CD14-positive monocyte (primary cell): ENCODE measurements around the gene IGF2R. TPM values are rescaled to one million over a fixed set of nuclear protein-coding genes. Genes with fewer than 3 reads are reported as not detected.

ENCODE experiments used
- DNase-seq, 3 donors: peaks; one replicate each; pipeline ENCODE4 v3.0.0-alpha.2; 2011 to 2022
- H2AFZ ChIP-seq: 2 replicates; pipeline ENCODE4 v1.6.0; 2012; ENCODE audit warnings: mild to moderate bottlenecking, low read depth, low read length, inconsistent platforms; ENCODE audit not compliant: insufficient read depth, poor library complexity, severe bottlenecking
- H3K27ac ChIP-seq, 2 donors: 1 replicate in 1 of 2; 2 replicates in 1 of 2; pipeline ENCODE4 v1.5.1; 2012 to 2013; ENCODE audit warnings: low read length in 2 of 2, control low read depth in 1 of 2, inconsistent platforms in 1 of 2, low read depth in 1 of 2, mild to moderate bottlenecking in 1 of 2
- H3K27me3 ChIP-seq, 2 donors: one replicate each; pipeline versions ENCODE4 v1.6.0 to v1.6.1; 2011 to 2013; ENCODE audit warnings: low read length in 2 of 2; ENCODE audit not compliant: control insufficient read depth in 2 of 2, insufficient read depth in 2 of 2
- H3K36me3 ChIP-seq, 2 donors: replicated peaks in 1 of 2; 1 replicate in 1 of 2; 2 replicates in 1 of 2; pipeline versions ENCODE4 v1.5.1 to v1.6.1; 2012 to 2013; ENCODE audit warnings: low read length in 2 of 2, control low read depth in 1 of 2, inconsistent platforms in 1 of 2, mild to moderate bottlenecking in 1 of 2; ENCODE audit not compliant: insufficient read depth in 2 of 2, control insufficient read depth in 1 of 2
- H3K4me1 ChIP-seq, 2 donors: 1 replicate in 1 of 2; 2 replicates in 1 of 2; pipeline versions ENCODE4 v1.5.1 to v1.6.1; 2012 to 2013; ENCODE audit warnings: low read length in 2 of 2, control low read depth in 1 of 2, inconsistent platforms in 1 of 2, mild to moderate bottlenecking in 1 of 2, moderate library complexity in 1 of 2; ENCODE audit not compliant: insufficient read depth in 2 of 2, control insufficient read depth in 1 of 2
- H3K4me2 ChIP-seq: replicated peaks from 2 replicates; pipeline ENCODE3; 2012; ENCODE audit warnings: low read length, moderate library complexity, mild to moderate bottlenecking; ENCODE audit not compliant: poor library complexity, severe bottlenecking; ENCODE audit errors: extremely low read depth
- H3K4me3 ChIP-seq, 3 experiments: fragments of 200-600 bp in 1 of 3; sonication (generic) in 1 of 3; replicated peaks in 1 of 3; 1 replicate in 2 of 3; 2 replicates in 1 of 3; pipeline ENCODE4 v1.5.1; 2011 to 2013; ENCODE audit warnings: low read length in 3 of 3, mild to moderate bottlenecking in 3 of 3, control low read depth in 2 of 3, low read depth in 2 of 3, inconsistent platforms in 1 of 3, moderate library complexity in 1 of 3
- H3K79me2 ChIP-seq: 2 replicates; pipeline ENCODE4 v1.6.0; 2012; ENCODE audit warnings: mild to moderate bottlenecking, control low read depth, inconsistent platforms, low read length, moderate library complexity; ENCODE audit not compliant: insufficient read depth
- H3K9ac ChIP-seq: 2 replicates; pipeline ENCODE4 v1.6.0; 2017; ENCODE audit warnings: low read length, mild to moderate bottlenecking; ENCODE audit not compliant: insufficient read depth, poor library complexity, severe bottlenecking
- H3K9me3 ChIP-seq, 2 donors: replicated peaks in 1 of 2; 1 replicate in 1 of 2; 2 replicates in 1 of 2; pipeline versions ENCODE4 v1.5.1 to v1.6.1; 2012 to 2013; ENCODE audit warnings: low read length in 2 of 2, control low read depth in 1 of 2; ENCODE audit not compliant: control insufficient read depth in 1 of 2, insufficient read depth in 1 of 2
- H4K20me1 ChIP-seq: 2 replicates; pipeline ENCODE4 v1.6.0; 2012; ENCODE audit warnings: mild to moderate bottlenecking, low read length, control low read depth, moderate library complexity; ENCODE audit not compliant: insufficient read depth
- H3K27ac Mint-ChIP-seq, 7 donors: one replicate each; pipeline ENCODE4 v1.8.0; 2020; ENCODE audit warnings: mild to moderate bottlenecking in 7 of 7, mixed read lengths in 7 of 7, moderate library complexity in 6 of 7, inconsistent platforms in 2 of 7
- H3K27me3 Mint-ChIP-seq, 3 donors: one replicate each; pipeline ENCODE4 v1.8.0; 2021 to 2022; ENCODE audit warnings: low read depth in 3 of 3, mild to moderate bottlenecking in 3 of 3, mixed read lengths in 3 of 3, moderate library complexity in 3 of 3, inconsistent platforms in 1 of 3
- H3K36me3 Mint-ChIP-seq, 2 donors: one replicate each; pipeline ENCODE4 v1.8.0; 2020; ENCODE audit warnings: mixed read lengths in 2 of 2, inconsistent platforms in 1 of 2, mild to moderate bottlenecking in 1 of 2
- H3K4me1 Mint-ChIP-seq: one replicate; pipeline ENCODE4 v1.8.0; 2020; ENCODE audit warnings: mild to moderate bottlenecking, mixed read lengths
- H3K4me3 Mint-ChIP-seq, 2 donors: one replicate each; pipeline ENCODE4 v1.8.0; 2020; ENCODE audit warnings: mild to moderate bottlenecking in 2 of 2, mixed read lengths in 2 of 2, moderate library complexity in 1 of 2
- H3K9me3 Mint-ChIP-seq, 7 donors: one replicate each; pipeline ENCODE4 v1.8.0; 2020 to 2022; ENCODE audit warnings: mixed read lengths in 7 of 7, mild to moderate bottlenecking in 6 of 7, moderate library complexity in 6 of 7, inconsistent platforms in 2 of 7
- WGBS: methylation state at CpG from one replicate; pipeline ENCODE4 v1.1.5; 2013; ENCODE audit warnings: missing lambda C conversion rate; ENCODE audit not compliant: insufficient coverage; 5-methylcytosine and 5-hydroxymethylcytosine counted together
- intact Hi-C, 2 donors: fragments of 100-400 bp; cut with micrococcal nuclease; formaldehyde crosslinking; loops; one replicate each; pipeline versions ENCODE4 v1.15.0 to v1.15.1; 2023
- polyA plus RNA-seq, 3 donors: library from polyadenylated mRNA; depleted of rRNA in 1 of 3; unstranded in 2 of 3; stranded (reverse) in 1 of 3; fragments of 300-500 nt in 2 of 3; fragments of >200 nt in 1 of 3; fragmentation: Illumina TruSeq in 2 of 3; gene quantifications; 1 replicate in 2 of 3; 2 replicates in 1 of 3; pipeline ENCODE4 v1.2.3, GENCODE V29; 2012 to 2021
- TF ChIP-seq, protein P1 (sequence below): fragments of 200-600 bp; IDR thresholded peaks from one replicate; pipeline ENCODE4 v1.8.0; 2022; ENCODE audit warnings: antibody characterized with exemption, mild to moderate bottlenecking

Gene IGF2R
- polyA plus RNA-seq, 3 donors, result 6.9 to 44.8 (median 8.2) TPM

- Histone ChIP-seq H2AFZ (no peak overlapping the region), H3K4me3 (no peak overlapping the region), H3K79me2 (no peaks in the 10 kb centered on the region), H3K4me1 (no peaks in the 10 kb centered on the region), H4K20me1 (peaks cover 93% of the 10 kb centered on the region), H3K9ac (no peak overlapping the region), H3K27ac (no peak overlapping the region), H3K4me2 (no peak overlapping the region), H3K9me3 (no peaks in the 10 kb centered on the region), H3K36me3 (peaks cover 89 to 99% of the 10 kb centered on the region in 2 donors), H3K27me3 (no peaks in the 10 kb centered on the region)
- TF ChIP-seq, protein P1, sequence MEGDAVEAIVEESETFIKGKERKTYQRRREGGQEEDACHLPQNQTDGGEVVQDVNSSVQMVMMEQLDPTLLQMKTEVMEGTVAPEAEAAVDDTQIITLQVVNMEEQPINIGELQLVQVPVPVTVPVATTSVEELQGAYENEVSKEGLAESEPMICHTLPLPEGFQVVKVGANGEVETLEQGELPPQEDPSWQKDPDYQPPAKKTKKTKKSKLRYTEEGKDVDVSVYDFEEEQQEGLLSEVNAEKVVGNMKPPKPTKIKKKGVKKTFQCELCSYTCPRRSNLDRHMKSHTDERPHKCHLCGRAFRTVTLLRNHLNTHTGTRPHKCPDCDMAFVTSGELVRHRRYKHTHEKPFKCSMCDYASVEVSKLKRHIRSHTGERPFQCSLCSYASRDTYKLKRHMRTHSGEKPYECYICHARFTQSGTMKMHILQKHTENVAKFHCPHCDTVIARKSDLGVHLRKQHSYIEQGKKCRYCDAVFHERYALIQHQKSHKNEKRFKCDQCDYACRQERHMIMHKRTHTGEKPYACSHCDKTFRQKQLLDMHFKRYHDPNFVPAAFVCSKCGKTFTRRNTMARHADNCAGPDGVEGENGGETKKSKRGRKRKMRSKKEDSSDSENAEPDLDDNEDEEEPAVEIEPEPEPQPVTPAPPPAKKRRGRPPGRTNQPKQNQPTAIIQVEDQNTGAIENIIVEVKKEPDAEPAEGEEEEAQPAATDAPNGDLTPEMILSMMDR, result no peak
- DNase-seq, result no peak
- Mint-ChIP-seq H3K27me3 (peaks cover 1 to 4% (median 3%) of the 10 kb centered on the region in 3 donors), H3K4me1 (no peaks in the 10 kb centered on the region), H3K4me3 (no peak overlapping the region), H3K27ac (no peak overlapping the region), H3K36me3 (peaks cover 89 to 94% of the 10 kb centered on the region in 2 donors), H3K9me3 (no peaks in the 10 kb centered on the region)
- intact Hi-C loops, result no loop called here
- WGBS, result 92% methylated on average over 10 of the region's 10 CpGs
Measured at GRCh38 chr6:160092602-160093001, 123.7 kb downstream of the IGF2R start.

DNA sequence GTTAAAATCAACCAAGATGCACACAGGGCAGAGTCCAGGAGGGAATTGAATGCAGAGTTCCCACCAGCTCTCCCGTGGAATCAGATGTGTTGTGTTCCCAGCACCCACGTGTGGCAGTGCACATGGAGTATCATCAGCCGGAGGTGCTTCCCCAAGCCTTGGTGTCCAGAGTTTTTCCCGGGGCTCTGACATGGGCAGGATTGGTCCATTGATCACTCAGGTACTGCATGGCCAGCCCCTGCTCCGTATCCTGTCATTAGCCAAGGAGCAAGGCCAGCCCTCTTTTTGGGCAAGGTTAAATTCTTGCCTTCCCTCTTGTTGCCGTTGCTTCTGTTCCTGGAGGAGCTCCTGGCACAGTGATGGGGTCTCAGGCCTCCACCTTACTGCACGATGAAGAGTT lies 124.2 kb downstream of the IGF2R start:
- no peaks in the 10 kb centered on the region for H3K4me1 Mint-ChIP-seq
- H4K20me1 ChIP-seq, result peaks cover 93% of the 10 kb centered on the region
- H3K4me2 ChIP-seq, result no peak overlapping the region
- intact Hi-C loops, result no loop called here
- H3K27ac Mint-ChIP-seq, result no peak overlapping the region
- no peak for DNase-seq
- no peaks in the 10 kb centered on the region for H3K79me2 ChIP-seq
- no peak overlapping the region for H3K4me3 ChIP-seq
- H3K9me3 Mint-ChIP-seq, result no peaks in the 10 kb centered on the region
- TF ChIP-seq, protein P1, result no peak
- H3K27me3 ChIP-seq, result no peaks in the 10 kb centered on the region
- no peak overlapping the region for H3K9ac ChIP-seq
- WGBS, result 97% methylated on average over 7 of the region's 7 CpGs
- H3K4me3 Mint-ChIP-seq, result no peak overlapping the region
- peaks cover 89 to 94% of the 10 kb centered on the region in 2 donors for H3K36me3 Mint-ChIP-seq
- no peaks in the 10 kb centered on the region for H3K4me1 ChIP-seq
- H3K27me3 Mint-ChIP-seq, result peaks cover 1 to 4% (median 3%) of the 10 kb centered on the region in 3 donors
- H3K27ac ChIP-seq, result no peak overlapping the region
- peaks cover 89 to 99% of the 10 kb centered on the region in 2 donors for H3K36me3 ChIP-seq
- no peaks in the 10 kb centered on the region for H3K9me3 ChIP-seq
- no peak overlapping the region for H2AFZ ChIP-seq
